SH-SY5Y (cell line): ENCODE measurements around the gene XRCC2.

Experiments used
- GATA2 ChIP-seq: IDR thresholded peaks from 2 replicates; pipeline ENCODE4 v1.6.1; 2011; ENCODE audit warnings: mild to moderate bottlenecking, low read depth, low read length
- GATA3 ChIP-seq: IDR thresholded peaks from 2 replicates; pipeline ENCODE4 v1.6.1; 2011; ENCODE audit warnings: low read depth, mild to moderate bottlenecking, low read length, moderate library complexity

GRCh38 chr7:152672626-152673025 lies 3.3 kb downstream of the XRCC2 start:
- TF ChIP-seq GATA2 = no peak
- no peak for TF ChIP-seq GATA3
